ENCODE results near the gene DNAJA3.
A peak's percentile ranks its signal among the peaks of the same experiment; 100 is the strongest.

DNAJA3 gene

GRCh38 chr16:4435337-4436067, 9.8 kb downstream of the DNAJA3 start:
- DNase-seq: no peak

GRCh38 chr16:4437366-4437765, 11.7 kb downstream of the DNAJA3 start:
- no peak for DNase-seq

- DNase-seq: no peak
Measured at GRCh38 chr16:4442371-4442770, 16.7 kb downstream of the DNAJA3 start.

- DNase-seq: no peak
Measured at GRCh38 chr16:4443271-4443670, 17.6 kb downstream of the DNAJA3 start.

- DNase-seq: no peak
Measured at GRCh38 chr16:4443986-4444385, 18.3 kb downstream of the DNAJA3 start.

- no peak for DNase-seq
Measured at GRCh38 chr16:4450430-4450829, 24.8 kb downstream of the DNAJA3 start.

GRCh38 chr16:4450931-4451519, 25.4 kb downstream of the DNAJA3 start:
- no peak for DNase-seq

- no peak for DNase-seq
Measured at GRCh38 chr16:4452674-4453073, 27.0 kb downstream of the DNAJA3 start.

GRCh38 chr16:4454623-4455022, 29.0 kb downstream of the DNAJA3 start:
- no peak for DNase-seq

- DNase-seq: no peak
Measured at GRCh38 chr16:4455081-4455480, 29.4 kb downstream of the DNAJA3 start.

GRCh38 chr16:4455951-4456350, 30.3 kb downstream of the DNAJA3 start:
- no peak for DNase-seq

GRCh38 chr16:4460936-4461249, 35.2 kb downstream of the DNAJA3 start:
- no peak for DNase-seq

GRCh38 chr16:4461250-4462085, 35.8 kb downstream of the DNAJA3 start:
- DNase-seq: peak; percentile 20

GRCh38 chr16:4463522-4464163, 38.0 kb downstream of the DNAJA3 start:
- no peak for DNase-seq

- no peak for DNase-seq
Measured at GRCh38 chr16:4465977-4466779, 40.5 kb downstream of the DNAJA3 start.

- no peak for DNase-seq
Measured at GRCh38 chr16:4467916-4468315, 42.2 kb downstream of the DNAJA3 start.

GRCh38 chr16:4468972-4469371, 43.3 kb downstream of the DNAJA3 start:
- DNase-seq: no peak

GRCh38 chr16:4471869-4472268, 46.2 kb downstream of the DNAJA3 start:
- no peak for DNase-seq

- no peak for DNase-seq
Measured at GRCh38 chr16:4472880-4473279, 47.2 kb downstream of the DNAJA3 start.

- DNase-seq: peak; percentile 95
Measured at GRCh38 chr16:4474192-4474961, 48.7 kb downstream of the DNAJA3 start, which contains the start of gene NMRAL1. TSS of gene NMRAL1 (minus strand) at chr16:4474625. CDS start at chr16:4474132, 493 bp downstream.

GRCh38 chr16:4475880-4476788, 50.5 kb downstream of the DNAJA3 start, which contains the start of gene HMOX2:
TSS of gene HMOX2 (plus strand) at chr16:4476398. CDS start at chr16:4505525, 29,127 bp downstream.
- peak; percentile 88 for DNase-seq
